Endodermal cell (in vitro differentiated cells): ENCODE results near the gene TBX15. TPM values are rescaled to one million over a fixed set of nuclear protein-coding genes. Genes with fewer than 3 reads are reported as not detected.

Experiments
- DNase-seq: peaks from one replicate; pipeline ENCODE4 v3.0.0-alpha.2; 2017
- H3K27ac ChIP-seq: 2 replicates; pipeline ENCODE4 v1.5.1; 2013; ENCODE audit warnings: mild to moderate bottlenecking, low read depth, low read length, moderate library complexity
- H3K27me3 ChIP-seq: 2 replicates; pipeline ENCODE4 v1.6.1; 2013; ENCODE audit warnings: mild to moderate bottlenecking, low read length, moderate library complexity; ENCODE audit not compliant: insufficient read depth, control insufficient read depth, poor library complexity, severe bottlenecking
- H3K36me3 ChIP-seq: 2 replicates; pipeline ENCODE4 v1.7.0; 2013; ENCODE audit warnings: mild to moderate bottlenecking, low read length, moderate library complexity; ENCODE audit not compliant: control insufficient read depth, insufficient read depth
- H3K4me1 ChIP-seq: one replicate; pipeline ENCODE4 v1.7.0; 2013; ENCODE audit warnings: low read length; ENCODE audit not compliant: control insufficient read depth, insufficient read depth
- H3K4me3 ChIP-seq: 2 replicates; pipeline ENCODE4 v1.5.1; 2013; ENCODE audit warnings: mild to moderate bottlenecking, low read length, moderate library complexity
- H3K9ac ChIP-seq: 2 replicates; pipeline ENCODE4 v1.6.1; 2013; ENCODE audit warnings: mild to moderate bottlenecking, low read length, moderate library complexity; ENCODE audit not compliant: poor library complexity, severe bottlenecking; ENCODE audit errors: extremely low read depth
- H3K9me3 ChIP-seq: 2 replicates; pipeline ENCODE4 v1.6.1; 2013; ENCODE audit warnings: mild to moderate bottlenecking, low read length, moderate library complexity; ENCODE audit not compliant: control insufficient read depth
- H3K27ac Mint-ChIP-seq: 2 replicates; pipeline ENCODE4 v1.8.0; 2020; ENCODE audit warnings: mixed read lengths
- H3K27me3 Mint-ChIP-seq: 2 replicates; pipeline ENCODE4 v1.8.0; 2021; ENCODE audit warnings: mild to moderate bottlenecking, mixed read lengths; ENCODE audit not compliant: insufficient read depth
- H3K36me3 Mint-ChIP-seq: 2 replicates; pipeline ENCODE4 v1.8.0; 2020; ENCODE audit warnings: low read depth, mixed read lengths
- H3K4me1 Mint-ChIP-seq: 2 replicates; pipeline ENCODE4 v1.8.0; 2020; ENCODE audit warnings: mixed read lengths
- H3K4me3 Mint-ChIP-seq: 2 replicates; pipeline ENCODE4 v1.8.0; 2020; ENCODE audit warnings: mild to moderate bottlenecking, moderate library complexity, mixed read lengths
- H3K9me3 Mint-ChIP-seq: 2 replicates; pipeline ENCODE4 v1.8.0; 2020; ENCODE audit warnings: mild to moderate bottlenecking, mixed read lengths
- WGBS, 2 experiments: methylation state at CpG; one replicate each; pipeline versions ENCODE4 v1.1.5 to v1.1.7; 2013; ENCODE audit warnings: missing lambda C conversion rate in 2 of 2, mixed read lengths in 1 of 2; ENCODE audit not compliant: insufficient coverage in 1 of 2, insufficient read length in 1 of 2; 5-methylcytosine and 5-hydroxymethylcytosine counted together
- total RNA-seq, 2 donors: library from RNA; stranded (reverse); fragmentation: NEBNext Ultra II Directional in 1 of 2; extraction: Animal tissue kit (Norgen Biotek cat#: 25700) in 1 of 2; gene quantifications; 2 replicates in 1 of 2; 3 replicates in 1 of 2; pipeline ENCODE4 v1.2.1, GENCODE V29; 2021
- TF ChIP-seq, protein P1 (sequence below): fragments of 200-600 bp; sonication (generic); conservative IDR thresholded peaks from 2 replicates; pipeline ENCODE4 v1.5.0; 2021; ENCODE audit warnings: antibody characterized with exemption, mild to moderate bottlenecking

TBX15 gene
- total RNA-seq, 2 donors from 2014 or later = 0.09 TPM; not detected in 1

DNA sequence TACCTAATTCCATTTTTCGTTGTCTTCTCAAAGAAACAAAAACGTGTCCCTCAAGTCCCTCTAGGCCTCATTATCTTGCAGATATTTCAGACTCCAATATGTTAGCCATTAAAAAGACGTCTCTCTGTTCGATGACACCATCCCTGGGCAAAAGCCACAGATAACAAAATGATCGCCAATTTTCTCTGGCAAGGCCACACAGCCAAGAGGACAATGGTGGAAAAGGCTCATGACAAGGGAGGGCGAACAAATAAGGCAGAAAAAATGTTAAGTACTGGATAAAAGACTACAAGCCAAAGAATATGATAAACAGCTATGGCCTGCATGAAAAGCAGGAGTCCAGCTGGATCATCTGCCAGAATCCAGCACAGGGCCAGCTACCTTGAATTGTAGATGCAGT is 82.9 kb downstream of the TBX15 start:
- no peaks in the 10 kb centered on the region for H3K4me1 Mint-ChIP-seq
- no peak for DNase-seq
- no peaks in the 10 kb centered on the region for H3K36me3 Mint-ChIP-seq
- no peak overlapping the region for H3K27ac Mint-ChIP-seq
- Histone ChIP-seq H3K27me3 (peaks cover 36% of the 10 kb centered on the region), H3K9me3 (no peaks in the 10 kb centered on the region), H3K4me3 (no peak overlapping the region), H3K4me1 (no peaks in the 10 kb centered on the region), H3K36me3 (no peaks in the 10 kb centered on the region), H3K27ac (no peak overlapping the region), H3K9ac (no peak overlapping the region)
- peaks cover 30% of the 10 kb centered on the region for H3K27me3 Mint-ChIP-seq
- no peak overlapping the region for H3K4me3 Mint-ChIP-seq
- 92 to 95% methylated on average over 6 of the region's 6 CpGs for WGBS, 2 experiments
- TF ChIP-seq, protein P1, sequence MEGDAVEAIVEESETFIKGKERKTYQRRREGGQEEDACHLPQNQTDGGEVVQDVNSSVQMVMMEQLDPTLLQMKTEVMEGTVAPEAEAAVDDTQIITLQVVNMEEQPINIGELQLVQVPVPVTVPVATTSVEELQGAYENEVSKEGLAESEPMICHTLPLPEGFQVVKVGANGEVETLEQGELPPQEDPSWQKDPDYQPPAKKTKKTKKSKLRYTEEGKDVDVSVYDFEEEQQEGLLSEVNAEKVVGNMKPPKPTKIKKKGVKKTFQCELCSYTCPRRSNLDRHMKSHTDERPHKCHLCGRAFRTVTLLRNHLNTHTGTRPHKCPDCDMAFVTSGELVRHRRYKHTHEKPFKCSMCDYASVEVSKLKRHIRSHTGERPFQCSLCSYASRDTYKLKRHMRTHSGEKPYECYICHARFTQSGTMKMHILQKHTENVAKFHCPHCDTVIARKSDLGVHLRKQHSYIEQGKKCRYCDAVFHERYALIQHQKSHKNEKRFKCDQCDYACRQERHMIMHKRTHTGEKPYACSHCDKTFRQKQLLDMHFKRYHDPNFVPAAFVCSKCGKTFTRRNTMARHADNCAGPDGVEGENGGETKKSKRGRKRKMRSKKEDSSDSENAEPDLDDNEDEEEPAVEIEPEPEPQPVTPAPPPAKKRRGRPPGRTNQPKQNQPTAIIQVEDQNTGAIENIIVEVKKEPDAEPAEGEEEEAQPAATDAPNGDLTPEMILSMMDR = no peak
- H3K9me3 Mint-ChIP-seq = no peaks in the 10 kb centered on the region

DNA sequence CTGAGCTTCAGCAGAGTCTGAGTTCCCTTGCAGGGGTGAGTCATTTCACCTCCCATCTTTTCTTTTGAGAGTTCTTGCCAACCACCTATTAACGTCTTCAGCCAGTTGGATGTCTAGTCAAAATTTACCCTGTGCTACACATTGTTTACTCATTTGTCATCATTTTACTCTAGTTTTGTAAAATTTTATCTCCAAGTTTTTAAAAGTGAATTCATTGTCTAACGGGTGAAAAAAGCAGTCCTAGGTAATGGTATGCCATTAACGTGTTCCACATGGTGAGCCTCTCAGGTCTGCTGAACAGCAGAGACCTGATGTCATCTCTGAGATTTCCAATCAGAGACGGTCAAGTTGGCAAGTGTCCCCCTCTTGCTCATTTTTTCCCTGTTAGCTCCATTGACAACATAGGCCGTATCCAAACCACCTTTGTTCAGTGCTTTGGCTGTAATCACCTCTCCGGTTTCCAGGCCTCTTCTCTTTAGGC is 85.4 kb downstream of the TBX15 start:
- no peak for DNase-seq
- TF ChIP-seq, protein P1 = no peak
- WGBS, 2 experiments = 92 to 99% methylated on average over 5 to 6 of the region's 6 CpGs
- no peak overlapping the region for H3K27ac Mint-ChIP-seq
- H3K27ac ChIP-seq = no peak overlapping the region
- no peaks in the 10 kb centered on the region for H3K36me3 ChIP-seq
- H3K27me3 Mint-ChIP-seq = peaks cover 14% of the 10 kb centered on the region
- H3K9me3 Mint-ChIP-seq = no peaks in the 10 kb centered on the region
- no peak overlapping the region for H3K4me3 ChIP-seq
- H3K4me3 Mint-ChIP-seq = no peak overlapping the region
- H3K4me1 ChIP-seq = no peaks in the 10 kb centered on the region
- peaks cover 12% of the 10 kb centered on the region for H3K27me3 ChIP-seq
- H3K4me1 Mint-ChIP-seq = no peaks in the 10 kb centered on the region
- no peak overlapping the region for H3K9ac ChIP-seq
- H3K36me3 Mint-ChIP-seq = no peaks in the 10 kb centered on the region
- no peaks in the 10 kb centered on the region for H3K9me3 ChIP-seq

DNA sequence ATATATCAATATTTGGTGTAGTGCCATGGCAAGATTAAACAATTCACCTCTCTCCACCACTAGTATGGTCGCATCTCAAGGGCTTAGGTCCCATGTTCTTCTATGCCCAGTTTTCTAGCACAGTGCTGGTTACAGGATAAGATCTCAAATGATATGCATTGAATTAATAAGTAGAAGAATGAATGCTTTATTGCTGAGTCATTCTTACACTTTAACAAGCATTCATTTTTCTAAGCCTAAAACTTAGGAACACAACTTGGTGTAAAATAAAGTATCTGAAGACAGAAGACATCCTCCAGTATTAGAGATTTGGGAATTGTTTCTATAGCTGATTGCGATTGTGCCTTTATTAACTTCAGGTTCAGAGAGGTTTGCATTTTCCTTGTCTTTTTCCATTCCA is 85.8 kb downstream of the TBX15 start:
- Histone ChIP-seq H3K9me3 (no peaks in the 10 kb centered on the region), H3K4me3 (no peak overlapping the region), H3K27ac (no peak overlapping the region), H3K27me3 (peaks cover 7% of the 10 kb centered on the region), H3K36me3 (no peaks in the 10 kb centered on the region), H3K9ac (no peak overlapping the region), H3K4me1 (no peaks in the 10 kb centered on the region)
- Mint-ChIP-seq H3K27ac (no peak overlapping the region), H3K9me3 (no peaks in the 10 kb centered on the region), H3K36me3 (no peaks in the 10 kb centered on the region), H3K27me3 (peaks cover 10% of the 10 kb centered on the region), H3K4me1 (no peaks in the 10 kb centered on the region), H3K4me3 (no peak overlapping the region)
- 100% methylated on average over 2 of the region's 2 CpGs; no CpG with 5 or more reads in 1 of the 2 experiments for WGBS, 2 experiments
- DNase-seq = no peak
- TF ChIP-seq, protein P1 = no peak
